ENCODE results near the gene GRID2.

Gene GRID2

GRCh38 chr4:93810340-93810992 is 1506.7 kb downstream of the GRID2 start:
- no peaks in the 10 kb centered on the region for H3K36me3 ChIP-seq (ENCODE audit: control insufficient read depth, insufficient read depth, low read length)
- H3K9me3 ChIP-seq (ENCODE audit: control insufficient read depth, insufficient read depth, low read depth, low read length): no peaks in the 10 kb centered on the region
- no peak overlapping the region for H3K9ac ChIP-seq (ENCODE audit: low read length)
- no peak overlapping the region for H3K27ac ChIP-seq (ENCODE audit: low read depth, low read length)
- H3K4me1 ChIP-seq (ENCODE audit: control insufficient read depth, insufficient read depth, low read length): peaks cover 14% of the 10 kb centered on the region
- no peaks in the 10 kb centered on the region for H3K27me3 ChIP-seq (ENCODE audit: control insufficient read depth, insufficient read depth, low read length)
- no peak overlapping the region for H3K4me3 ChIP-seq (ENCODE audit: low read depth, low read length)

DNA sequence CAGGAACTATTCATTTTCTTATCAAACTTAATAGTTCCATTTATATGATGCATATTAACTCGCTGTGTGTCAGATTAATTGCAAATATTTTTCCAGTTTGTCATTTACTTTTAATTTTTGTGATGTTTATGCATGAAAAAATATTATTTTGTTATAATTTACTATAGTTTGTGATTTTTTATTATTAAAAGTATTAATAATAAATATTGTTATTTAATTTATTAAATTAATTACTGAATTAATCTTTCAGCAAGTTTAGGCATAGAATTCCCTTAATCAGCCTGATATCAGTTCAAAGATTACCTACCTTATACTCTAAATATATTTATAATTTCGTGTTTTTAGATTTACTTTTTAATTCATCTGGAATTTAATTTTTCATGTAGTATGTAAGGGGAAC is 1509.3 kb downstream of the GRID2 start:
- Histone ChIP-seq H3K4me1 (ENCODE audit: control insufficient read depth, insufficient read depth, low read length) (peaks cover 14% of the 10 kb centered on the region), H3K9ac (ENCODE audit: low read length) (no peak overlapping the region), H3K4me3 (ENCODE audit: low read depth, low read length) (no peak overlapping the region), H3K27me3 (ENCODE audit: control insufficient read depth, insufficient read depth, low read length) (no peaks in the 10 kb centered on the region), H3K9me3 (ENCODE audit: control insufficient read depth, insufficient read depth, low read depth, low read length) (no peaks in the 10 kb centered on the region), H3K27ac (ENCODE audit: low read depth, low read length) (no peak overlapping the region), H3K36me3 (ENCODE audit: control insufficient read depth, insufficient read depth, low read length) (no peaks in the 10 kb centered on the region)

- no peaks in the 10 kb centered on the region for H3K9me3 ChIP-seq (ENCODE audit: control insufficient read depth, insufficient read depth, low read depth, low read length)
- peaks cover 14% of the 10 kb centered on the region for H3K4me1 ChIP-seq (ENCODE audit: control insufficient read depth, insufficient read depth, low read length)
- H3K9ac ChIP-seq (ENCODE audit: low read length): no peak overlapping the region
- no peaks in the 10 kb centered on the region for H3K27me3 ChIP-seq (ENCODE audit: control insufficient read depth, insufficient read depth, low read length)
- no peak overlapping the region for H3K4me3 ChIP-seq (ENCODE audit: low read depth, low read length)
- H3K36me3 ChIP-seq (ENCODE audit: control insufficient read depth, insufficient read depth, low read length): no peaks in the 10 kb centered on the region
- H3K27ac ChIP-seq (ENCODE audit: low read depth, low read length): no peak overlapping the region
Observed at GRCh38 chr4:93814141-93814540, 1510.4 kb downstream of the GRID2 start.

- H3K4me3 ChIP-seq (ENCODE audit: low read depth, low read length): no peak overlapping the region
- no peak overlapping the region for H3K27ac ChIP-seq (ENCODE audit: low read depth, low read length)
Observed at GRCh38 chr4:93814722-93815121, 1511.0 kb downstream of the GRID2 start.

More at GRCh38 chr4:93814722-93815121, 1511.0 kb downstream of the GRID2 start:
- peaks cover 14% of the 10 kb centered on the region for H3K4me1 ChIP-seq (ENCODE audit: control insufficient read depth, insufficient read depth, low read length)
- H3K9ac ChIP-seq (ENCODE audit: low read length): no peak overlapping the region
- no peaks in the 10 kb centered on the region for H3K9me3 ChIP-seq (ENCODE audit: control insufficient read depth, insufficient read depth, low read depth, low read length)
- no peaks in the 10 kb centered on the region for H3K36me3 ChIP-seq (ENCODE audit: control insufficient read depth, insufficient read depth, low read length)
- H3K27me3 ChIP-seq (ENCODE audit: control insufficient read depth, insufficient read depth, low read length): no peaks in the 10 kb centered on the region
